ENCODE measurements around the gene MNT.
A peak's percentile ranks its signal among the peaks of the same experiment; 100 is the strongest.
"Not testable (repeated sequence)": the region's sequence is repeated elsewhere in the genome, so short reads cannot be mapped to it uniquely, and the experiment has no call there.

The MNT gene

GRCh38 chr17:2400877-2401425, at the start of gene MNT:
Gene MNT (minus strand): TSS chr17:2401060. CDS start chr17:2400712, 348 bp downstream.
- DNase-seq (ENCODE audit: low read depth), result peak; percentile 93

- DNase-seq (ENCODE audit: low read depth), result no peak
Observed at GRCh38 chr17:2450016-2450650, 49.3 kb upstream of the MNT start.

GRCh38 chr17:2449486-2449885, 48.6 kb upstream of the MNT start:
- no peak for DNase-seq (ENCODE audit: low read depth)

- not testable (repeated sequence) for DNase-seq (ENCODE audit: low read depth)
Observed at GRCh38 chr17:2447479-2447878, 46.6 kb upstream of the MNT start.

GRCh38 chr17:2445638-2446037, 44.8 kb upstream of the MNT start:
- DNase-seq (ENCODE audit: low read depth), result no peak

GRCh38 chr17:2444382-2444781, 43.5 kb upstream of the MNT start:
- DNase-seq (ENCODE audit: low read depth), result no peak

GRCh38 chr17:2442166-2442565, 41.3 kb upstream of the MNT start:
- DNase-seq (ENCODE audit: low read depth), result no peak

GRCh38 chr17:2440930-2441329, 40.1 kb upstream of the MNT start:
- no peak for DNase-seq (ENCODE audit: low read depth)

GRCh38 chr17:2439997-2440396, 39.1 kb upstream of the MNT start:
- DNase-seq (ENCODE audit: low read depth), result not testable (repeated sequence)

- no peak for DNase-seq (ENCODE audit: low read depth)
Observed at GRCh38 chr17:2438823-2439222, 38.0 kb upstream of the MNT start.

GRCh38 chr17:2436316-2436905, 35.6 kb upstream of the MNT start:
- no peak for DNase-seq (ENCODE audit: low read depth)

GRCh38 chr17:2435862-2436261, 35.0 kb upstream of the MNT start:
- no peak for DNase-seq (ENCODE audit: low read depth)

- DNase-seq (ENCODE audit: low read depth), result no peak
Observed at GRCh38 chr17:2435181-2435741, 34.4 kb upstream of the MNT start.

- DNase-seq (ENCODE audit: low read depth), result no peak
Observed at GRCh38 chr17:2433696-2434095, 32.8 kb upstream of the MNT start.

GRCh38 chr17:2427910-2428309, 27.1 kb upstream of the MNT start:
- DNase-seq (ENCODE audit: low read depth), result no peak

- DNase-seq (ENCODE audit: low read depth), result no peak
Observed at GRCh38 chr17:2427215-2427614, 26.4 kb upstream of the MNT start.

GRCh38 chr17:2423271-2423670, 22.4 kb upstream of the MNT start:
- no peak for DNase-seq (ENCODE audit: low read depth)

- DNase-seq (ENCODE audit: low read depth), result no peak
Observed at GRCh38 chr17:2421315-2422147, 20.7 kb upstream of the MNT start.

- DNase-seq (ENCODE audit: low read depth), result no peak
Observed at GRCh38 chr17:2420176-2420575, 19.3 kb upstream of the MNT start.

GRCh38 chr17:2419486-2419885, 18.6 kb upstream of the MNT start:
- no peak for DNase-seq (ENCODE audit: low read depth)

- no peak for DNase-seq (ENCODE audit: low read depth)
Observed at GRCh38 chr17:2418572-2418971, 17.7 kb upstream of the MNT start.

- DNase-seq (ENCODE audit: low read depth), result peak; percentile 77
Observed at GRCh38 chr17:2416010-2416734, 15.3 kb upstream of the MNT start.

Data from stimulated activated CD8-positive, alpha-beta memory T cell treated with anti-CD3 and anti-CD28 coated beads, Interleukin-4, amount 100 ng/mL, for 24 hours (primary cell).